ENCODE data around the gene MALT1.

- no peak for TF ChIP-seq CTCF (IDR thresholded peaks at IDR 0.05; ENCODE audit: low read depth, low read length)
- TF ChIP-seq POLR2A (IDR thresholded peaks at IDR 0.05; ENCODE audit: extremely low read depth, insufficient read length) = no peak
- TF ChIP-seq MAX (IDR thresholded peaks at IDR 0.05; ENCODE audit: low read depth, low read length) = no peak
- TF ChIP-seq MYC (IDR thresholded peaks at IDR 0.05; ENCODE audit: low read depth, low read length) = no peak
These were observed 44.9 kb downstream of the MALT1 start for GRCh38 chr18:58716060-58716756.

All from NB4 (cell line).